ENCODE measurements around the gene ZNF548. TPM values are rescaled to one million over a fixed set of nuclear protein-coding genes. Genes with fewer than 3 reads are reported as not detected.
"Not testable (repeated sequence)": the region's sequence is repeated elsewhere in the genome, so short reads cannot be mapped to it uniquely, and the experiment has no call there.

ZNF548 gene
- total RNA-seq (2014; rRNA removed; shearing (Covaris generic); ENCODE audit: low replicate concordance) = 11.6 and 15.1 TPM in 2 replicates

- in situ Hi-C loops (cut with HindIII; ENCODE audit: low pct_unique_long_range_greater_than_20kb, low sequenced_read_pairs) = no loop called here
- peak; percentile 98 for DNase-seq (ENCODE audit: low read depth)
Measured at GRCh38 chr19:57389730-57390598, at the start of gene ZNF548. ZNF548 (plus strand) TSS chr19:57389854; CDS start chr19:57390100, 246 bp downstream.

GRCh38 chr19:57342582-57342981 is 47.1 kb upstream of the ZNF548 start:
- no peak for DNase-seq (ENCODE audit: low read depth)

DNA sequence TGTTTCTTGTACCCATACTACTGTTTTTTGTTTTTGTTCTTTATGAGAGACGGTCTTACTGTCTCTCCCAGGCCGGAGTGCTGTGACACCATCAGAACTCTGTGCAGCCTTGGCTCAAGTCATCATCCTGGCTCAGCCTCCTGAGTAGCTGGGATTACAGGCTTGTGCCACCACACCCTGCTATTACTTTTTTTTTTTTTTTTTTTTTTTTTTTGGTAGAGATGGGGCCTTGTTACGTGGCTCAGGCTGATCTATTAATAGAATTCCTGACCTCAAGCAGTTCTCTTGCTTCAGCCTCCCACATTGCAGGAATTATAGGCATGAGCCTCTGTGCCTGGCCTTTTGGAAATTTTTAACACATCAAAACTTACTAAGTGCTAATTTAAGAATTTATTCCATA is 41.5 kb upstream of the ZNF548 start:
- DNase-seq (ENCODE audit: low read depth) = no peak
- in situ Hi-C loops (cut with HindIII; ENCODE audit: low pct_unique_long_range_greater_than_20kb, low sequenced_read_pairs) = no loop called here

More at GRCh38 chr19:57342582-57342981, 47.1 kb upstream of the ZNF548 start:
- in situ Hi-C loops (cut with HindIII; ENCODE audit: low pct_unique_long_range_greater_than_20kb, low sequenced_read_pairs) = no loop called here

- peak; percentile 92 for DNase-seq (ENCODE audit: low read depth)
- in situ Hi-C loops (cut with HindIII; ENCODE audit: low pct_unique_long_range_greater_than_20kb, low sequenced_read_pairs) = no loop called here
Measured at GRCh38 chr19:57350877-57351805, 38.5 kb upstream of the ZNF548 start, which contains the start of gene ZNF304. ZNF304 (plus strand) TSS chr19:57351271; CDS start chr19:57351665, 394 bp downstream.

DNA sequence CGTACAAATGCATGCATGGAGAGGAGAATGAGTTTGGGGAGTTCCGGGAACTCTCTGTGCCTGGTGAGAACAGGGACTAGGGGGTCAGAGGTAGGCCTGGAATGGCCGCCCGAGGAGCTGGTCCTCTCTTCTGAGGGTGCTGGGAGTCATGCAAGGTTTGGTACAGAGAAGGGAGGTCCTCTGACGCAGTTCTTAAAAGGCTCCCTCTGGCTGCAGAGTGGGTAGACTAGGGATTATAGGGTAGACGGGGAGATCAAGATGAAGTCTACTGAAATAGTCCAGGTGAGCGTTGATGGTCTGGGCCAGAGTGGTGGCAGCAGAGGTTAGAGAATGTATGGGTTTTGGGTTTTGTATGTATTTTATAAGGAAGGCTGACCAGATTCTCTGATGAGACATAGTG is 37.8 kb upstream of the ZNF548 start:
- in situ Hi-C loops (cut with HindIII; ENCODE audit: low pct_unique_long_range_greater_than_20kb, low sequenced_read_pairs) = no loop called here
- DNase-seq (ENCODE audit: low read depth) = no peak

DNA sequence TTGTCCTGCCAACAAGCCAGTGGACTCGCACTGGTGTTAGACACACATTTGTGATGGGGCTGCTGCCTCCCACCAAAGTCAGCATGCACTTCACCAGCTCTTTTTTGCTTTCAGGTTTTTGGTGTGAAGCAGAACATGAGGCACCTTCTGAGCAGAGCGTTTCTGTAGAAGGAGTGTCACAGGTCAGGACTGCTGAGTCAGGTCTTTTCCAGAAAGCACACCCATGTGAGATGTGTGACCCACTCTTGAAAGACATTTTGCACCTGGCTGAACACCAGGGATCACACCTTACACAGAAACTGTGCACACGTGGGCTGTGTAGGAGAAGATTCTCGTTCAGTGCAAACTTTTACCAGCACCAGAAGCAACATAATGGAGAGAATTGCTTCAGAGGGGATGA is 33.7 kb upstream of the ZNF548 start:
- in situ Hi-C loops (cut with HindIII; ENCODE audit: low pct_unique_long_range_greater_than_20kb, low sequenced_read_pairs) = no loop called here
- DNase-seq (ENCODE audit: low read depth) = no peak

DNA sequence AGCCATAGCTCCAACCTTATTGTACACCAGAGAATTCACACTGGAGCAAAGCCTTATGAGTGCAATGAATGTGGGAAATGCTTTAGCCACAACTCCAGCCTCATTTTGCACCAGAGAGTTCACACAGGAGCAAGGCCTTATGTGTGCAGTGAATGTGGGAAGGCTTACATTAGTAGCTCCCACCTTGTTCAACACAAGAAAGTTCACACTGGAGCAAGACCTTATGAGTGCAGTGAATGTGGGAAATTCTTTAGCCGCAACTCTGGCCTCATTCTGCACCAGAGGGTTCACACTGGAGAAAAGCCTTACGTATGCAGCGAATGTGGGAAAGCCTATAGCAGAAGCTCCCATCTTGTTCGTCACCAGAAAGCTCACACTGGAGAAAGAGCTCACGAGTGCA is 32.2 kb upstream of the ZNF548 start:
- no peak for DNase-seq (ENCODE audit: low read depth)
- in situ Hi-C loops (cut with HindIII; ENCODE audit: low pct_unique_long_range_greater_than_20kb, low sequenced_read_pairs) = no loop called here

- no peak for DNase-seq (ENCODE audit: low read depth)
- in situ Hi-C loops (cut with HindIII; ENCODE audit: low pct_unique_long_range_greater_than_20kb, low sequenced_read_pairs) = no loop called here
Measured at GRCh38 chr19:57359300-57359699, 30.4 kb upstream of the ZNF548 start.

GRCh38 chr19:57362419-57362818 is 27.2 kb upstream of the ZNF548 start:
- no peak for DNase-seq (ENCODE audit: low read depth)
- in situ Hi-C loops (cut with HindIII; ENCODE audit: low pct_unique_long_range_greater_than_20kb, low sequenced_read_pairs) = no loop called here

GRCh38 chr19:57362997-57363687 is 26.5 kb upstream of the ZNF548 start, which contains the start of the genes TRAPPC2B and ZNF547:
TRAPPC2B (plus strand) TSS chr19:57363551; CDS start chr19:57364834, 1,283 bp downstream.
ZNF547 (plus strand) TSS chr19:57363551; CDS start chr19:57368556, 5,005 bp downstream.
- in situ Hi-C loops (cut with HindIII; ENCODE audit: low pct_unique_long_range_greater_than_20kb, low sequenced_read_pairs) = no loop called here
- DNase-seq (ENCODE audit: low read depth) = peak; percentile 100

DNA sequence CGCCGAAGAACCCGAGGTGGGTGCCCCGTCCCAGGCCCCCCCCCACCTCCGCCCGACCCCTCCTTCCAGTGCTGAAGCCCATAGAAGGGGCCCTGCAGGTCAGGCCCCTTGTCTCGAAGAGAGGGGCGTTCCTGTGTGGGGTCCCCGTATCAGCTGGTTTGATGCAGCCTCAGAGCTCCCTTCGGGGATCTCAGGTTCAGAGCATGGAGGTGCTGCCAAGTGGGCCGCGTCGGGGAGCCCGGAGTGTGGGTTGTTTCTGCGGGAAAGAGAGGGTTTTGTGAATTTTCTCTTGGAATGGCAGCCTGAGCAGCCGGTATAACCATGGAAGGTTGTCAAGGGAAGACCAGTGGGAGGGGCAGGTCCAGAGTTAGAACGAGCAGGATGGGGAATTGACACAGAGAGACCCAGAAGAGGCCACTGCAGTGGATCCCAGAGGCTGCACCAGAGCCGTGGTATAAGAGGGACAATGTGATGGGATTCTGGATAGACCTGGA is 25.9 kb upstream of the ZNF548 start:
- in situ Hi-C loops (cut with HindIII; ENCODE audit: low pct_unique_long_range_greater_than_20kb, low sequenced_read_pairs) = no loop called here
- DNase-seq (ENCODE audit: low read depth) = no peak

DNA sequence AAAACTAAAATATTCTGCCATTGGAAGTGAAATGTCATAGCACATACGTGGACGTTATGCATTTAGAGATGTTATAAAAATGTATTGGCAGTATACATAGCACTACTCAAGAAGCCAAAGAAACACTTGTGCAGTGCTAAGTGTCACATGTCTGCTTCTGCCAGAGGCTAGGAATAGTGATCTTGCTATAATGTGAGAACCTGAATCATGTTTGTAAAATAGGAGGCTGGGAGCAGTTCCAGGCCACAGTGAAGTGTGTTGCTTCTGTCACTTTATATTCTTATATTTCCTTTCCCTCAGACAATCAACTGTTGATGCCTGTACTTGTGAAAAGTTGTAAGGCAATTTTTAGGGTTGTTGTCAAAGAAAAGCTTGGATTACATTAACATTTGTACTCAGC is 22.9 kb upstream of the ZNF548 start:
- no peak for DNase-seq (ENCODE audit: low read depth)
- in situ Hi-C loops (cut with HindIII; ENCODE audit: low pct_unique_long_range_greater_than_20kb, low sequenced_read_pairs) = no loop called here

DNA sequence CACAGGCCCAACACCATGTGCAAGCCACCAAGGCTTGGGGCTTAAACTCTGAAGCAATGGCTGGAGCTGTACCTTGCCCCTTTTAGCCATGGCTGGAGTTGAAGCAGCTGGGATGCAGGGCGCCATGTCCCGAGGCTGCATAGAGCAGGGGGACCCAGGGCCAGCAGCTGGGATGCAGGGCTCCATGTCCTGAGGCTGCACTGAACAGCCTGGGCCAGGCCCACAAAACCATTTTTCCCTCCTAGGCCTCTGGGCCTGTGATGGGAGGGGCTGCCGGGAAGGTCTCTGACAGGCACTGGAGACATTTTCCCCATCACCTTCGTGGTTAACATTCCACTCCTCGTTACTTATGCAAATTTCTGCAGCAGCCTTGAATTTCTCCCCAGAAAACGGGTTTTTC is 15.5 kb upstream of the ZNF548 start:
- no peak for DNase-seq (ENCODE audit: low read depth)
- in situ Hi-C loops (cut with HindIII; ENCODE audit: low pct_unique_long_range_greater_than_20kb, low sequenced_read_pairs) = no loop called here

GRCh38 chr19:57374647-57375046 is 15.0 kb upstream of the ZNF548 start:
- DNase-seq (ENCODE audit: low read depth); in situ Hi-C loops (cut with HindIII; ENCODE audit: low pct_unique_long_range_greater_than_20kb, low sequenced_read_pairs): not testable (repeated sequence)

DNA sequence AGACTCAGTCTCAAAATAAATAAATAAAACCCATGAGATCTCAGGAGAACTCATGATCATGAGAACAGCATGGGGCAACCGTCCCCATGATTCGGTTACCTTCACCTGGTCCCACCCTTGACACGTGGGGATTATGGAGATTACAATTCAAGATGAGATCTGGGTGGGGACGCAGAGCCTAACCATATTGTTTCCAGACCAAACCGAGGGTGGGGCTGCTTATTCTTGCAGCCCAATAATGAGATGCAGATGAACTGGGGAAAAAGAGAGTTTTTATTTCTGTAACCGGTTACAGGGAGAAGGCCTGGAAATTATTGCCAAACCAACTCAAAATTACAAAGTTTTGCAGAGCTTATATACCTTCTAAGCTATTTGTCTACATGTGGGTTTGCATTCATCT is 13.5 kb upstream of the ZNF548 start:
- no peak for DNase-seq (ENCODE audit: low read depth)
- in situ Hi-C loops (cut with HindIII; ENCODE audit: low pct_unique_long_range_greater_than_20kb, low sequenced_read_pairs) = no loop called here

GRCh38 chr19:57377498-57378146 is 12.0 kb upstream of the ZNF548 start:
- in situ Hi-C loops (cut with HindIII; ENCODE audit: low pct_unique_long_range_greater_than_20kb, low sequenced_read_pairs) = no loop called here
- no peak for DNase-seq (ENCODE audit: low read depth)

- in situ Hi-C loops (cut with HindIII; ENCODE audit: low pct_unique_long_range_greater_than_20kb, low sequenced_read_pairs) = no loop called here
- no peak for DNase-seq (ENCODE audit: low read depth)
Measured at GRCh38 chr19:57380923-57381322, 8.7 kb upstream of the ZNF548 start.

Measured in Caki2 (cell line).